ENCODE results near the gene CMIP. TPM values are rescaled to one million over a fixed set of nuclear protein-coding genes. Genes with fewer than 3 reads are reported as not detected.

The CMIP gene
- total RNA-seq, 1 experiment from 2014 or later: 68.0 TPM

GRCh38 chr16:81649561-81650184, 205.1 kb downstream of the CMIP start:
- no peak for TF ChIP-seq CTCF (IDR thresholded peaks at IDR 0.05; ENCODE audit: insufficient read depth in 1 of 2, low read depth in 1 of 2, low read length in 1 of 2, severe bottlenecking in 1 of 2, unreplicated experiment in 1 of 2)
- Mint-ChIP-seq H3K36me3 (ENCODE audit: insufficient read depth, unreplicated experiment) (no peaks in the 10 kb centered on the region), H3K9me3 (ENCODE audit: unreplicated experiment) (no peaks in the 10 kb centered on the region), H3K4me3 (ENCODE audit: unreplicated experiment) (no peak overlapping the region), H3K4me1 (ENCODE audit: low read depth, unreplicated experiment) (no peaks in the 10 kb centered on the region), H3K27ac (ENCODE audit: unreplicated experiment) (peak overlapping the region; percentile 8), H3K27me3 (ENCODE audit: insufficient read depth, unreplicated experiment) (no peaks in the 10 kb centered on the region)
- Histone ChIP-seq H3K4me3 (ENCODE audit: low read depth, low read length) (no peak overlapping the region), H3K36me3 (ENCODE audit: control insufficient read depth, insufficient read depth, low read length) (peaks cover 2% of the 10 kb centered on the region; the same call in 1 of the 2 replicates), H3K9me3 (no peaks in the 10 kb centered on the region), H3K4me1 (no peaks in the 10 kb centered on the region), H3K27me3 (replicated peaks; ENCODE audit: control insufficient read depth, insufficient read depth, low read length) (no peaks in the 10 kb centered on the region)
- BruUV-seq (replicated peaks): no TSS peak
- intact Hi-C loops (cut with micrococcal nuclease; ENCODE audit: unreplicated experiment): no loop called here
- DNase-seq: no peak
- ChIA-PET POLR2A (no interaction called here), CTCF (no interaction called here)

- Mint-ChIP-seq H3K9me3 (ENCODE audit: unreplicated experiment) (no peaks in the 10 kb centered on the region), H3K36me3 (ENCODE audit: insufficient read depth, unreplicated experiment) (peaks cover 2% of the 10 kb centered on the region), H3K4me3 (ENCODE audit: unreplicated experiment) (no peak overlapping the region), H3K27ac (ENCODE audit: unreplicated experiment) (peak overlapping the region; percentile 8), H3K4me1 (ENCODE audit: low read depth, unreplicated experiment) (no peaks in the 10 kb centered on the region), H3K27me3 (ENCODE audit: insufficient read depth, unreplicated experiment) (no peaks in the 10 kb centered on the region)
- no TSS peak for BruUV-seq (replicated peaks)
- H3K9me3 ChIP-seq: no peaks in the 10 kb centered on the region
- peaks cover 2% of the 10 kb centered on the region; the same call in 1 of the 2 replicates for H3K36me3 ChIP-seq (ENCODE audit: control insufficient read depth, insufficient read depth, low read length)
- no peak for DNase-seq
- no peak overlapping the region for H3K4me3 ChIP-seq (ENCODE audit: low read depth, low read length)
- H3K4me1 ChIP-seq: no peaks in the 10 kb centered on the region
- ChIA-PET POLR2A (no interaction called here), CTCF (no interaction called here)
- no peak for TF ChIP-seq CTCF (IDR thresholded peaks at IDR 0.05; ENCODE audit: insufficient read depth in 1 of 2, low read depth in 1 of 2, low read length in 1 of 2, severe bottlenecking in 1 of 2, unreplicated experiment in 1 of 2)
- no peaks in the 10 kb centered on the region for H3K27me3 ChIP-seq (replicated peaks; ENCODE audit: control insufficient read depth, insufficient read depth, low read length)
- intact Hi-C loops (cut with micrococcal nuclease; ENCODE audit: unreplicated experiment): no loop called here
Observed at GRCh38 chr16:81650281-81650680, 205.7 kb downstream of the CMIP start.

GRCh38 chr16:81650982-81651562, 206.5 kb downstream of the CMIP start:
- Histone ChIP-seq H3K4me1 (no peaks in the 10 kb centered on the region), H3K27me3 (replicated peaks; ENCODE audit: control insufficient read depth, insufficient read depth, low read length) (no peaks in the 10 kb centered on the region), H3K4me3 (ENCODE audit: low read depth, low read length) (no peak overlapping the region), H3K9me3 (no peaks in the 10 kb centered on the region), H3K36me3 (ENCODE audit: control insufficient read depth, insufficient read depth, low read length) (peaks cover 2% of the 10 kb centered on the region)
- intact Hi-C loops (cut with micrococcal nuclease; ENCODE audit: unreplicated experiment): no loop called here
- POLR2A ChIA-PET: no interaction called here
- peaks cover 10% of the 10 kb centered on the region for H3K36me3 Mint-ChIP-seq (ENCODE audit: insufficient read depth, unreplicated experiment)
- TF ChIP-seq CTCF (IDR thresholded peaks at IDR 0.05; ENCODE audit: insufficient read depth in 1 of 2, low read depth in 1 of 2, low read length in 1 of 2, severe bottlenecking in 1 of 2, unreplicated experiment in 1 of 2): no peak
- CTCF ChIA-PET: no interaction called here
- H3K4me3 Mint-ChIP-seq (ENCODE audit: unreplicated experiment): no peak overlapping the region
- H3K27me3 Mint-ChIP-seq (ENCODE audit: insufficient read depth, unreplicated experiment): no peaks in the 10 kb centered on the region
- no peak overlapping the region for H3K27ac Mint-ChIP-seq (ENCODE audit: unreplicated experiment)
- BruUV-seq (replicated peaks): no TSS peak
- H3K9me3 Mint-ChIP-seq (ENCODE audit: unreplicated experiment): no peaks in the 10 kb centered on the region
- no peak for DNase-seq
- H3K4me1 Mint-ChIP-seq (ENCODE audit: low read depth, unreplicated experiment): no peaks in the 10 kb centered on the region
